H9 (cell line): ENCODE results near the gene HYAL2. TPM values are rescaled to one million over a fixed set of nuclear protein-coding genes. Genes with fewer than 3 reads are reported as not detected.

Source experiments
- DNase-seq: peaks from one replicate; pipeline ENCODE4 v3.0.0-alpha.2; 2017
- H2AFZ ChIP-seq: one replicate; pipeline ENCODE4 v1.6.1; 2013; ENCODE audit warnings: mild to moderate bottlenecking, low read length, control low read depth, moderate library complexity
- H2AK5ac ChIP-seq: 2 replicates; pipeline ENCODE4 v1.6.1; 2013; ENCODE audit warnings: low read length, control low read depth, mixed read lengths; ENCODE audit not compliant: insufficient read length
- H2BK120ac ChIP-seq: one replicate; pipeline ENCODE4 v1.6.1; 2013; ENCODE audit warnings: low read depth, mild to moderate bottlenecking, low read length, control low read depth, inconsistent platforms; ENCODE audit not compliant: poor library complexity, severe bottlenecking
- H2BK12ac ChIP-seq: 2 replicates; pipeline ENCODE4 v1.6.1; 2013; ENCODE audit warnings: low read length, control low read depth, mixed read lengths, low read depth; ENCODE audit not compliant: insufficient read length
- H2BK15ac ChIP-seq: 2 replicates; pipeline ENCODE4 v1.6.1; 2013; ENCODE audit warnings: low read depth, low read length, control low read depth
- H2BK20ac ChIP-seq: one replicate; pipeline ENCODE4 v1.6.1; 2013; ENCODE audit warnings: low read depth, mild to moderate bottlenecking, low read length, control low read depth, inconsistent platforms; ENCODE audit not compliant: poor library complexity, severe bottlenecking
- H2BK5ac ChIP-seq: 2 replicates; pipeline ENCODE4 v1.6.1; 2013; ENCODE audit warnings: low read length, control low read depth, mixed read lengths; ENCODE audit not compliant: insufficient read length
- H3K14ac ChIP-seq: 2 replicates; pipeline ENCODE4 v1.6.1; 2013; ENCODE audit warnings: low read length, control low read depth; ENCODE audit not compliant: insufficient read depth
- H3K18ac ChIP-seq: 2 replicates; pipeline ENCODE4 v1.6.1; 2013; ENCODE audit warnings: low read depth, mild to moderate bottlenecking, mixed read lengths, low read length, control low read depth; ENCODE audit not compliant: insufficient read length
- H3K23ac ChIP-seq: 2 replicates; pipeline ENCODE4 v1.6.1; 2013; ENCODE audit warnings: low read length, control low read depth, mixed read lengths, low read depth; ENCODE audit not compliant: insufficient read length
- H3K23me2 ChIP-seq: 2 replicates; pipeline ENCODE4 v1.6.1; 2013; ENCODE audit warnings: low read depth, mild to moderate bottlenecking, mixed read lengths, low read length, control low read depth; ENCODE audit not compliant: insufficient read length, poor library complexity, severe bottlenecking
- H3K27ac ChIP-seq: 2 replicates; pipeline ENCODE4 v1.5.1; 2013; ENCODE audit warnings: low read length, control low read depth, mixed read lengths, low read depth; ENCODE audit not compliant: insufficient read length
- H3K27me3 ChIP-seq: 2 replicates; pipeline ENCODE4 v1.6.1; 2013; ENCODE audit warnings: low read length, control low read depth, inconsistent platforms; ENCODE audit not compliant: insufficient read depth
- H3K4ac ChIP-seq: 2 replicates; pipeline ENCODE4 v1.6.1; 2013; ENCODE audit warnings: low read depth, mild to moderate bottlenecking, control low read depth, inconsistent platforms, low read length, moderate library complexity
- H3K4me1 ChIP-seq: 2 replicates; pipeline ENCODE4 v1.6.1; 2013; ENCODE audit warnings: low read length, control low read depth, inconsistent platforms; ENCODE audit not compliant: insufficient read depth
- H3K4me2 ChIP-seq: 2 replicates; pipeline ENCODE4 v1.6.1; 2013; ENCODE audit warnings: low read length, control low read depth, mixed read lengths; ENCODE audit not compliant: insufficient read length, insufficient read depth
- H3K56ac ChIP-seq: 2 replicates; pipeline ENCODE4 v1.6.1; 2013; ENCODE audit warnings: low read depth, mild to moderate bottlenecking, mixed read lengths, low read length, control low read depth; ENCODE audit not compliant: insufficient read length
- H3K79me1 ChIP-seq: 2 replicates; pipeline ENCODE4 v1.6.1; 2013; ENCODE audit warnings: low read depth, mild to moderate bottlenecking, moderate library complexity, low read length, control low read depth, inconsistent platforms; ENCODE audit not compliant: insufficient read depth, poor library complexity, severe bottlenecking
- H3K79me2 ChIP-seq: 2 replicates; pipeline ENCODE4 v1.6.1; 2013; ENCODE audit warnings: low read length, control low read depth, inconsistent platforms; ENCODE audit not compliant: insufficient read depth
- H3K9ac ChIP-seq: 2 replicates; pipeline ENCODE4 v1.6.1; 2013; ENCODE audit warnings: low read length, control low read depth, mixed read lengths; ENCODE audit not compliant: insufficient read length; ENCODE audit errors: extremely low read depth
- H3K9me3 ChIP-seq: one replicate; pipeline ENCODE4 v1.6.1; 2013; ENCODE audit warnings: low read depth, low read length, inconsistent platforms; ENCODE audit not compliant: control insufficient read depth
- H3T11ph ChIP-seq: one replicate; pipeline ENCODE4 v1.6.1; 2013; ENCODE audit warnings: mild to moderate bottlenecking, low read length, control low read depth, inconsistent platforms
- H4K20me1 ChIP-seq: one replicate; pipeline ENCODE4 v1.6.1; 2013; ENCODE audit not compliant: control insufficient read depth, insufficient read length, insufficient read depth
- H4K5ac ChIP-seq: 2 replicates; pipeline ENCODE4 v1.6.1; 2013; ENCODE audit warnings: low read depth, mild to moderate bottlenecking, mixed read lengths, low read length, control low read depth; ENCODE audit not compliant: insufficient read length
- H4K8ac ChIP-seq: replicated peaks from 2 replicates; pipeline ENCODE4 v1.6.1; 2013; ENCODE audit warnings: low read length, control low read depth, mixed read lengths, low read depth; ENCODE audit not compliant: insufficient read length
- H4K91ac ChIP-seq: 2 replicates; pipeline ENCODE4 v1.6.1; 2013; ENCODE audit warnings: low read depth, mild to moderate bottlenecking, moderate library complexity, mixed read lengths, low read length, control low read depth; ENCODE audit not compliant: insufficient read length
- H3K27ac Mint-ChIP-seq, 3 experiments: 2 replicates in 2 of 3; 3 replicates in 1 of 3; pipeline ENCODE4 v1.8.0; 2020 to 2021; ENCODE audit warnings: mixed read lengths in 3 of 3, mild to moderate bottlenecking in 1 of 3, moderate library complexity in 1 of 3
- H3K27me3 Mint-ChIP-seq: 2 replicates; pipeline ENCODE4 v1.8.0; 2021; ENCODE audit warnings: low read depth, mild to moderate bottlenecking, moderate library complexity, mixed read lengths
- H3K36me3 Mint-ChIP-seq, 3 experiments: 2 replicates in 2 of 3; 3 replicates in 1 of 3; pipeline ENCODE4 v1.8.0; 2020 to 2021; ENCODE audit warnings: low read depth in 3 of 3, mixed read lengths in 3 of 3; ENCODE audit not compliant: insufficient read depth in 1 of 3
- H3K4me1 Mint-ChIP-seq, 2 experiments: 2 replicates each; pipeline ENCODE4 v1.8.0; 2020; ENCODE audit warnings: mixed read lengths in 2 of 2
- H3K4me3 Mint-ChIP-seq, 2 experiments: 2 replicates in 1 of 2; 3 replicates in 1 of 2; pipeline ENCODE4 v1.8.0; 2020 to 2021; ENCODE audit warnings: mild to moderate bottlenecking in 2 of 2, mixed read lengths in 2 of 2, moderate library complexity in 1 of 2
- H3K9me3 Mint-ChIP-seq, 2 experiments: 2 replicates in 1 of 2; 3 replicates in 1 of 2; pipeline ENCODE4 v1.8.0; 2020; ENCODE audit warnings: mild to moderate bottlenecking in 2 of 2, mixed read lengths in 2 of 2, moderate library complexity in 1 of 2
- WGBS: extraction: QIAGEN DNeasy Blood & Tissue Kit; methylation state at CpG from one replicate; pipeline ENCODE4 v1.1.7; 2013; ENCODE audit warnings: missing lambda C conversion rate, low lambda C conversion rate, mixed read lengths; ENCODE audit not compliant: insufficient read length; ENCODE audit errors: extremely low coverage; 5-methylcytosine and 5-hydroxymethylcytosine counted together
- total RNA-seq: library from RNA; stranded (reverse); gene quantifications from 2 replicates; pipeline ENCODE4 v1.2.1, GENCODE V29; 2021
- TF ChIP-seq, protein P1 (sequence below): fragments of 200-600 bp; sonication (generic); conservative IDR thresholded peaks from 3 replicates; pipeline ENCODE4 v1.8.0; 2021; ENCODE audit warnings: antibody characterized with exemption, mild to moderate bottlenecking

HYAL2 gene
- total RNA-seq, 1 experiment from 2014 or later, result 51.9 TPM

DNA sequence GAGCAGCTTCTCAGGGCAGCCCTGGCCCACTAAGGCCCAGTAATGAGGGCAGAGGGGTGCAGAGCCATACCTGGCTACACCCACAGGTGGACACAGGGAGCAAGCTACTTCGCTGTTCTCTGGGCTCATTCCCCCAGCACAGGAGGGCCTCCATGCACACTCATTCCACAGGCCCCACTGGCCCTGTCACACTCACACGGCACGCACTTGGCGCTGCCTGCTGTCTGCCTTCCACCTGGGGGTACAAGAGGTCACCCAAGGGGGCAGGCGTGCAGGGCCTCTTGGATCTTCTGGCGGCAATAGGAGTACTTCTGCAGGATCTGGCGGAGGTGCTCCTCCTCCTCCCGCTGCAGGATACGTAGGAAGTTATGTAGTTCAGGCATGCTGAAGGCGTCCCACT is 7.8 kb upstream of the HYAL2 start:
- no peak overlapping the region for H3K18ac ChIP-seq
- no peak overlapping the region for H2BK12ac ChIP-seq
- no peak overlapping the region for H2AFZ ChIP-seq
- no peak overlapping the region for H2BK20ac ChIP-seq
- no peak overlapping the region for H4K91ac ChIP-seq
- no peak overlapping the region for H3K27ac ChIP-seq
- H3K23ac ChIP-seq, result no peak overlapping the region
- no CpG with 5 or more reads among the region's 10 CpGs for WGBS
- H4K20me1 ChIP-seq, result no peaks in the 10 kb centered on the region
- Mint-ChIP-seq H3K27ac (no peak overlapping the region), H3K27me3 (no peaks in the 10 kb centered on the region; the same call in 1 of the 2 replicates), H3K4me3 (no peak overlapping the region), H3K36me3 (peaks cover 17 to 55% (median 53%) of the 10 kb centered on the region in 3 experiments; a peak in 6 of 7 replicates), H3K9me3 (no peaks in the 10 kb centered on the region), H3K4me1 (peaks cover 8 to 22% of the 10 kb centered on the region in 2 experiments)
- H4K5ac ChIP-seq, result no peak overlapping the region
- H2AK5ac ChIP-seq, result no peak overlapping the region
- peaks cover 9% of the 10 kb centered on the region for H3K23me2 ChIP-seq
- H3K79me2 ChIP-seq, result peaks cover 4% of the 10 kb centered on the region; the same call in 1 of the 2 replicates
- H4K8ac ChIP-seq, result no peak overlapping the region
- no peaks in the 10 kb centered on the region for H3K9me3 ChIP-seq
- peaks cover 6% of the 10 kb centered on the region for H3K79me1 ChIP-seq
- DNase-seq, result no peak
- H3K4me1 ChIP-seq, result no peaks in the 10 kb centered on the region
- TF ChIP-seq, protein P1, sequence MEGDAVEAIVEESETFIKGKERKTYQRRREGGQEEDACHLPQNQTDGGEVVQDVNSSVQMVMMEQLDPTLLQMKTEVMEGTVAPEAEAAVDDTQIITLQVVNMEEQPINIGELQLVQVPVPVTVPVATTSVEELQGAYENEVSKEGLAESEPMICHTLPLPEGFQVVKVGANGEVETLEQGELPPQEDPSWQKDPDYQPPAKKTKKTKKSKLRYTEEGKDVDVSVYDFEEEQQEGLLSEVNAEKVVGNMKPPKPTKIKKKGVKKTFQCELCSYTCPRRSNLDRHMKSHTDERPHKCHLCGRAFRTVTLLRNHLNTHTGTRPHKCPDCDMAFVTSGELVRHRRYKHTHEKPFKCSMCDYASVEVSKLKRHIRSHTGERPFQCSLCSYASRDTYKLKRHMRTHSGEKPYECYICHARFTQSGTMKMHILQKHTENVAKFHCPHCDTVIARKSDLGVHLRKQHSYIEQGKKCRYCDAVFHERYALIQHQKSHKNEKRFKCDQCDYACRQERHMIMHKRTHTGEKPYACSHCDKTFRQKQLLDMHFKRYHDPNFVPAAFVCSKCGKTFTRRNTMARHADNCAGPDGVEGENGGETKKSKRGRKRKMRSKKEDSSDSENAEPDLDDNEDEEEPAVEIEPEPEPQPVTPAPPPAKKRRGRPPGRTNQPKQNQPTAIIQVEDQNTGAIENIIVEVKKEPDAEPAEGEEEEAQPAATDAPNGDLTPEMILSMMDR, result no peak
- H3K27me3 ChIP-seq, result no peaks in the 10 kb centered on the region
- no peak overlapping the region for H3T11ph ChIP-seq
- no peak overlapping the region for H3K4ac ChIP-seq
- no peak overlapping the region for H2BK5ac ChIP-seq
- H3K4me2 ChIP-seq, result no peak overlapping the region
- H2BK120ac ChIP-seq, result no peak overlapping the region
- H3K56ac ChIP-seq, result no peak overlapping the region
- H3K9ac ChIP-seq, result no peak overlapping the region
- H3K14ac ChIP-seq, result no peak overlapping the region
- no peak overlapping the region for H2BK15ac ChIP-seq
